RWPE2 (cell line): ENCODE results near the gene RAB24.

Source experiments
- ATAC-seq: fragments of 200-7000 bp; cut with Tn5 transposase; 3 replicates; pipeline ENCODE4 v1.9.1; 2021; ENCODE audit warnings: low read depth
- DNase-seq: peaks from one replicate; pipeline ENCODE4 v3.0.0-alpha.2; 2020; ENCODE audit warnings: low spot score
- H3K27ac ChIP-seq: fragments of 450-650 bp; 2 replicates; pipeline ENCODE4 v1.5.1; 2017; ENCODE audit warnings: mild to moderate bottlenecking; ENCODE audit not compliant: poor library complexity, severe bottlenecking
- H3K27me3 ChIP-seq: fragments of 250-450 bp; sonication (Bioruptor Pico); 2 replicates; pipeline ENCODE4 v1.5.1; 2021; ENCODE audit warnings: mild to moderate bottlenecking, moderate library complexity; ENCODE audit not compliant: insufficient read depth, poor library complexity, severe bottlenecking
- H3K36me3 ChIP-seq: fragments of 250-450 bp; sonication (Bioruptor Pico); 2 replicates; pipeline ENCODE4 v1.5.1; 2020; ENCODE audit warnings: low read depth, mild to moderate bottlenecking, moderate library complexity
- H3K4me1 ChIP-seq: fragments of 250-450 bp; sonication (Bioruptor Pico); 2 replicates; pipeline ENCODE4 v1.5.1; 2021; ENCODE audit warnings: mild to moderate bottlenecking, moderate library complexity; ENCODE audit not compliant: insufficient read depth, poor library complexity, severe bottlenecking
- H3K4me3 ChIP-seq: fragments of 250-450 bp; sonication (Bioruptor Pico); 2 replicates; pipeline ENCODE4 v1.5.1; 2021; ENCODE audit warnings: mild to moderate bottlenecking, moderate library complexity; ENCODE audit not compliant: severe bottlenecking
- H3K9me3 ChIP-seq: fragments of 250-450 bp; sonication (Bioruptor Pico); 2 replicates; pipeline ENCODE4 v1.5.1; 2021; ENCODE audit warnings: mild to moderate bottlenecking, moderate library complexity; ENCODE audit not compliant: severe bottlenecking
- CTCF ChIP-seq: fragments of 450-650 bp; IDR thresholded peaks from one replicate; pipeline ENCODE4 v1.5.1; 2017; ENCODE audit warnings: mild to moderate bottlenecking, moderate library complexity; ENCODE audit not compliant: poor library complexity, severe bottlenecking

RAB24 gene

DNA sequence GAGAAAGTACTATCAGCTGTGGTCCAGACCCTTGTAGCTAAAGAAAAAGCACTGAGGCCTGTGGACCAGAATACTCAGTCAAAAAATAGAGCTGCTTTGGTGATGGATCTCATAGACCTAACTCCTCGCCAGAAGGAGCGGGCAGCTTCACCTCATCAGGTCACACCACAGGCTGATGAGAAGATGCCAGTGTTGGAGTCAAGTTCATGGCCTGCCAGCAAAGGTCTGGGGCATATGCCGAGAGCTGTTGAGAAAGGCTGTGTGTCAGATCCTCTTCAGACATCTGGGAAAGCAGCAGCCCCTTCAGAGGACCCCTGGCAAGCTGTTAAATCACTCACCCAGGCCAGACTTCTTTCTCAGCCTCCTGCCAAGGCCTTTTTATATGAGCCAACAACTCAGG is 8.9 kb downstream of the RAB24 start:
- H3K9me3 ChIP-seq, result no peaks in the 10 kb centered on the region
- H3K27ac ChIP-seq, result no peak overlapping the region
- ATAC-seq, result no peak
- H3K36me3 ChIP-seq, result peaks cover 82% of the 10 kb centered on the region
- no peak overlapping the region for H3K4me3 ChIP-seq
- no peaks in the 10 kb centered on the region for H3K27me3 ChIP-seq
- DNase-seq, result no peak
- no peaks in the 10 kb centered on the region for H3K4me1 ChIP-seq
- no peak for TF ChIP-seq CTCF

- H3K36me3 ChIP-seq, result peaks cover 89% of the 10 kb centered on the region
- ATAC-seq, result no peak
- TF ChIP-seq CTCF, result no peak
Measured at GRCh38 chr5:177293819-177294581, 9.5 kb downstream of the RAB24 start.

DNA sequence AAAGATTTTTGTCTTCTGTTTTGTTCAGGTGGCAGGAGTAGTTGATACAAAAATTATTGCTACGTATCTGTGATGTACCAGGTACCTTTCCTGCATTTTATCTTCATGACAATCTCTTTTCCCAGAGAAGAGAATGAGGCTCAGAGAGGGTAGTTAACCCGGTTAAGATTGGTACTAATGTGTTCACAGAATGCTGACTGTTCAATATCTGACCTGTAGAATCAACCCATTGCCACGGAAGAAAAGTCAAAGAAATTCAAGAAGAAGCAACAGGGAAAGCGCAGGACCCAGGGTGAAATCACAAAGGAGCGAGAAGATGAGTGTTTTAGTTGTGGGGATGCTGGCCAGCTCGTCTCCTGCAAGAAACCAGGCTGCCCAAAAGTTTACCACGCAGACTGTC is 11.8 kb downstream of the RAB24 start:
- H3K4me3 ChIP-seq, result no peak overlapping the region
- no peaks in the 10 kb centered on the region for H3K9me3 ChIP-seq
- no peak overlapping the region for H3K27ac ChIP-seq
- DNase-seq, result no peak
- no peaks in the 10 kb centered on the region for H3K4me1 ChIP-seq
- ATAC-seq, result no peak
- H3K27me3 ChIP-seq, result no peaks in the 10 kb centered on the region
- TF ChIP-seq CTCF, result no peak
- H3K36me3 ChIP-seq, result peaks cover 97% of the 10 kb centered on the region

More at GRCh38 chr5:177293819-177294581, 9.5 kb downstream of the RAB24 start:
- Histone ChIP-seq H3K9me3 (no peaks in the 10 kb centered on the region), H3K27me3 (no peaks in the 10 kb centered on the region), H3K4me3 (no peak overlapping the region), H3K4me1 (no peaks in the 10 kb centered on the region), H3K27ac (no peak overlapping the region)
- no peak for DNase-seq

GRCh38 chr5:177290816-177291596 is 12.5 kb downstream of the RAB24 start:
- DNase-seq, result no peak
- Histone ChIP-seq H3K4me3 (no peak overlapping the region), H3K27me3 (no peaks in the 10 kb centered on the region), H3K4me1 (no peaks in the 10 kb centered on the region), H3K9me3 (no peaks in the 10 kb centered on the region), H3K36me3 (peaks cover 98% of the 10 kb centered on the region), H3K27ac (no peak overlapping the region)
- TF ChIP-seq CTCF, result no peak
- ATAC-seq, result no peak
